Spleen (tissue), 11 donors: ENCODE data around the gene CRACDL. TPM values are rescaled to one million over a fixed set of nuclear protein-coding genes. Genes with fewer than 3 reads are reported as not detected.

Experiments
- DNase-seq: peaks from one replicate; pipeline ENCODE4 v3.0.0-alpha.2; 2020
- H3K27ac ChIP-seq, 8 donors: fragments of 200-600 bp; sonication (generic) in 7 of 8; 1 replicate in 4 of 8; 2 replicates in 4 of 8; pipeline versions ENCODE4 v1.5.0 to v1.8.0; 2016 to 2021; ENCODE audit warnings: inconsistent platforms in 4 of 8, mild to moderate bottlenecking in 4 of 8, moderate library complexity in 1 of 8
- H3K27me3 ChIP-seq, 7 donors: fragments of 200-600 bp; sonication (generic) in 6 of 7; replicated peaks in 1 of 7; 1 replicate in 4 of 7; 2 replicates in 3 of 7; pipeline versions ENCODE4 v1.5.0 to v1.8.0; 2016 to 2021; ENCODE audit warnings: inconsistent platforms in 3 of 7, mild to moderate bottlenecking in 1 of 7
- H3K36me3 ChIP-seq, 6 donors: fragments of 200-600 bp; sonication (generic) in 5 of 6; 1 replicate in 4 of 6; 2 replicates in 2 of 6; pipeline versions ENCODE4 v1.5.0 to v1.8.0; 2016 to 2021; ENCODE audit warnings: inconsistent platforms in 2 of 6
- H3K4me1 ChIP-seq, 6 donors: fragments of 200-600 bp; sonication (generic) in 5 of 6; 1 replicate in 3 of 6; 2 replicates in 3 of 6; pipeline versions ENCODE4 v1.5.0 to v1.8.0; 2016 to 2021; ENCODE audit warnings: inconsistent platforms in 3 of 6
- H3K4me3 ChIP-seq, 8 donors: fragments of 200-600 bp; sonication (generic) in 7 of 8; 1 replicate in 4 of 8; 2 replicates in 4 of 8; pipeline versions ENCODE4 v1.5.0 to v1.8.0; 2016 to 2021; ENCODE audit warnings: inconsistent platforms in 4 of 8, mild to moderate bottlenecking in 4 of 8, moderate library complexity in 2 of 8
- H3K9me3 ChIP-seq, 8 donors: fragments of 200-600 bp; sonication (generic) in 7 of 8; 1 replicate in 4 of 8; 2 replicates in 4 of 8; pipeline versions ENCODE4 v1.5.0 to v1.8.0; 2016 to 2021; ENCODE audit warnings: inconsistent platforms in 4 of 8
- CTCF ChIP-seq, 11 experiments: fragments of 200-600 bp in 7 of 11; fragments of 450-650 bp in 4 of 11; sonication (generic) in 4 of 11; IDR thresholded peaks in 8 of 11; conservative IDR thresholded peaks in 3 of 11; 1 replicate in 7 of 11; 2 replicates in 4 of 11; pipeline versions ENCODE4 v1.4.0 to v1.8.0; 2016 to 2021; ENCODE audit warnings: antibody characterized with exemption in 11 of 11, inconsistent platforms in 4 of 11, mild to moderate bottlenecking in 1 of 11
- POLR2A ChIP-seq, 3 donors: fragments of 450-650 bp; IDR thresholded peaks; one replicate each; pipeline ENCODE4 v1.5.1; 2017; ENCODE audit warnings: antibody characterized with exemption in 3 of 3, mild to moderate bottlenecking in 1 of 3
- POLR2AphosphoS5 ChIP-seq, 3 donors: sonication (generic); formaldehyde crosslinking; IDR thresholded peaks; one replicate each; pipeline ENCODE4 v1.5.1; 2017; ENCODE audit warnings: antibody characterized with exemption in 3 of 3
- WGBS, 5 donors: extraction: QIAGEN DNeasy Blood & Tissue Kit in 3 of 5; methylation state at CpG; one replicate each; pipeline versions ENCODE4 v1.1.5 to v1.1.7; 2013 to 2018; 5-methylcytosine and 5-hydroxymethylcytosine counted together
- intact Hi-C: fragments of 100-400 bp; cut with DNase I; formaldehyde crosslinking; loops from one replicate; pipeline ENCODE4 v1.15.0; 2023; ENCODE audit warnings: low total_unique reads
- polyA plus RNA-seq, 3 donors: library from polyadenylated mRNA; stranded (reverse); fragments of 200-250 nt; gene quantifications; one replicate each; pipeline ENCODE4 v1.2.1, GENCODE V29; 2013
- total RNA-seq, 7 donors: library from RNA; depleted of rRNA in 3 of 7; stranded (reverse); fragments of >200 nt in 3 of 7; fragmentation: NEBNext Ultra II Directional in 4 of 7; extraction: Animal tissue kit (Norgen Biotek cat#: 25700) in 4 of 7; gene quantifications; one replicate each; pipeline versions ENCODE4 v1.1.0 to v1.2.1, GENCODE V29; 2016 to 2021
- donor health status: healthy with polysubstance abuse.
- donor health status: DM: no; HTN: no; CAD: no; lungs with moderate emphysema.
- donor health status: DM: no; HTN: no; CAD: no.
- donor health status: Bipolar disorder and iron deficiency.
- donor health status: healthy.
- donor health status: DM: no; HTN: no; CAD: no.
- donor health status: DM: yes; HTN: yes; CAD: no.

CRACDL gene
- total and polyA plus RNA-seq, 10 donors, result 0.52 to 5.1 (median 1.4) TPM

- no peak overlapping the region for H3K27ac ChIP-seq
- H3K9me3 ChIP-seq, result peaks cover 0 to 8% (median 0%) of the 10 kb centered on the region in 8 donors
- 24 to 63% (median 38%) methylated on average over 3 to 4 of the region's 4 CpGs for WGBS, 5 donors
- H3K27me3 ChIP-seq, result peaks cover 0 to 9% (median 0%) of the 10 kb centered on the region in 7 donors
- no peaks in the 10 kb centered on the region for H3K36me3 ChIP-seq
- no peak overlapping the region for H3K4me3 ChIP-seq
- no peak for DNase-seq
- TF ChIP-seq POLR2A (IDR thresholded peaks at IDR 0.05) (no peak), CTCF (IDR thresholded peaks at IDR 0.05 in 8 of 11, conservative IDR thresholded peaks at IDR 0.05 in 3 of 11) (no peak), POLR2AphosphoS5 (IDR thresholded peaks at IDR 0.05) (no peak)
- intact Hi-C loops, result no loop called here
- H3K4me1 ChIP-seq, result no peaks in the 10 kb centered on the region
These were observed 11.1 kb downstream of the CRACDL start for GRCh38 chr2:98924910-98925309.

- H3K27me3 ChIP-seq, result peaks cover 0 to 9% (median 0%) of the 10 kb centered on the region in 7 donors
- no peak overlapping the region for H3K4me3 ChIP-seq
- TF ChIP-seq POLR2A (IDR thresholded peaks at IDR 0.05) (no peak), POLR2AphosphoS5 (IDR thresholded peaks at IDR 0.05) (no peak), CTCF (IDR thresholded peaks at IDR 0.05 in 8 of 11, conservative IDR thresholded peaks at IDR 0.05 in 3 of 11) (no peak)
- H3K27ac ChIP-seq, result no peak overlapping the region
- H3K9me3 ChIP-seq, result peaks cover 0 to 8% (median 0%) of the 10 kb centered on the region in 8 donors
- no peak for DNase-seq
- 83 to 95% (median 87%) methylated on average over 4 of the region's 4 CpGs for WGBS, 5 donors
- no peaks in the 10 kb centered on the region for H3K36me3 ChIP-seq
- intact Hi-C loops, result no loop called here
- no peaks in the 10 kb centered on the region for H3K4me1 ChIP-seq
These were observed 11.8 kb downstream of the CRACDL start for GRCh38 chr2:98924038-98924830.

GRCh38 chr2:98923244-98923940, 12.6 kb downstream of the CRACDL start:
- Histone ChIP-seq H3K4me3 (no peak overlapping the region), H3K27ac (no peak overlapping the region), H3K36me3 (no peaks in the 10 kb centered on the region), H3K27me3 (peaks cover 0 to 9% (median 0%) of the 10 kb centered on the region in 7 donors), H3K4me1 (no peaks in the 10 kb centered on the region), H3K9me3 (peaks cover 0 to 8% (median 0%) of the 10 kb centered on the region in 8 donors)
- intact Hi-C loops, result no loop called here
- DNase-seq, result no peak
- TF ChIP-seq POLR2AphosphoS5 (IDR thresholded peaks at IDR 0.05) (no peak), CTCF (IDR thresholded peaks at IDR 0.05 in 8 of 11, conservative IDR thresholded peaks at IDR 0.05 in 3 of 11) (peak in 1 of 11 experiments; percentile 18)
- WGBS, 5 donors, result 81 to 88% (median 85%) methylated on average over 1 of the region's 1 CpG

- TF ChIP-seq POLR2A (IDR thresholded peaks at IDR 0.05) (no peak), POLR2AphosphoS5 (IDR thresholded peaks at IDR 0.05) (no peak), CTCF (IDR thresholded peaks at IDR 0.05 in 8 of 11, conservative IDR thresholded peaks at IDR 0.05 in 3 of 11) (no peak)
- H3K36me3 ChIP-seq, result no peaks in the 10 kb centered on the region
- 83 to 92% (median 85%) methylated on average over 6 to 9 of the region's 9 CpGs for WGBS, 5 donors
- H3K27ac ChIP-seq, result no peak overlapping the region
- intact Hi-C loops, result no loop called here
- H3K9me3 ChIP-seq, result peaks cover 0 to 8% (median 0%) of the 10 kb centered on the region in 8 donors
- H3K4me3 ChIP-seq, result no peak overlapping the region
- H3K27me3 ChIP-seq, result peaks cover 0 to 9% (median 0%) of the 10 kb centered on the region in 7 donors
- DNase-seq, result no peak
- no peaks in the 10 kb centered on the region for H3K4me1 ChIP-seq
These were observed 15.0 kb downstream of the CRACDL start for GRCh38 chr2:98921062-98921461.
